Fibroblast of pulmonary artery (primary cell): ENCODE measurements around the gene STARD5.

ENCODE experiments used
- DNase-seq: peaks from one replicate; pipeline ENCODE4 v3.0.0-alpha.2; 2010; ENCODE audit warnings: low read depth
- H3K4me3 ChIP-seq: replicated peaks from 2 replicates; pipeline ENCODE4 v1.5.1; 2011; ENCODE audit warnings: low read depth, mild to moderate bottlenecking, control low read depth, low read length, moderate library complexity
- CTCF ChIP-seq: IDR thresholded peaks from 2 replicates; pipeline ENCODE4 v1.5.1; 2011; ENCODE audit warnings: mild to moderate bottlenecking, control low read depth, low read length, inconsistent platforms; ENCODE audit errors: missing control alignments

STARD5 gene

DNA sequence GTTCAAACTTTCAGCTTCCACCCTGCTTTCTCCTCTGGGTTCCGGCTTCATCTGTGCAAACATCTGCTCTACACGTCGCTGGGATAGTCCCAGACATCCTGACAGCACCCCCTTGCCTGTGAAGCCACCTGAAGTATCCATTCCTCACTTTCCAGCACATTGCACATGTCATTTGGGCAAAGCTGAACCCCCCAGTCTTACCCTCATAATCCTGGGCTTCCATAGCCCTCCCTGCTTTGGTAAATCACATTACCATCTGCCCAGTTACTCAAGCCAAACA, 42.5 kb downstream of the STARD5 start:
- no peak for TF ChIP-seq CTCF
- H3K4me3 ChIP-seq: no peak overlapping the region
- no peak for DNase-seq

GRCh38 chr15:81280696-81281455, 43.1 kb downstream of the STARD5 start:
- no peak for TF ChIP-seq CTCF
- H3K4me3 ChIP-seq: no peak overlapping the region
- no peak for DNase-seq

DNA sequence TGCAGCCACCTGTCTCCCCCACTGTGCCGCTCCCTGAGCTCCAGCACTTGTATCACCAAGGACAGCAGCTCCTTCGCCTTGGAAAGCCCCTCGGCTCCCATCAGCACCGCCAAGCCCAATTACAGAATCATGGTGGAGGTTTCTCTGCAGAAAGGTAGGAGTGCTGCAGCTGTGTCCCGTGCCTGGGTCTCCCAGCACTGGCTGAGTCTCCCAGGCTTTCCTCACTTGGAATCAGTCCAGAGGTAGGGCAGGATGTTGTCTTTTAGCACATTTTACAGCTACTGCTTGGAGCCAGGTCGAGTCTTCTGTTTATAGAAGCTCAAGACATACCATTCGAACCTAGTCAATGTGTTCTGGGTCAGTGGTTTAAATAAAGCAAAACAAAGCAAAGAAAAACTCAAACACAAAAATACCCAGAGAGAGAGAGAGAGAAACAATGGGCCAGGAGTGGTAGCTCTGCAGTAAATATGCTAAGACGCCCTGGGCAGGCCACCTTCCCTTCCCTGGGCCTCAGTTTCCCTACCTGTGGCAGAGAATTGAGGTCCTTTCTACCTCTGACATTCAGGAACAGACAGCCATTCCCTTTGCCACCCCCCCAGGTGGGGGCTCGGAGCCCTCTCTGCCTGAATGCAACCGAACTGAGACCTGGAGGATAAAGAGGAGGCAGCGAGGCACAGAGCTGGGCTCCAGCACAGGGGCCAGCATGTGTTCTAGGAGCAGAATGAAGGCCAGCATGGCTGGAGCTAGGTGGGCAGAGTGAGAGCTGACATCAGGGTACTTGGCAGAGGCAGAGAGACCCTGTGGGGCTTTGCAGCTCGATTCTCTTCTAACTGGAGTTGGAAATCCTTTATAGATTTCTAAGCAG, 44.1 kb downstream of the STARD5 start:
- H3K4me3 ChIP-seq: no peak overlapping the region
- DNase-seq: peak; percentile 22
- TF ChIP-seq CTCF: no peak

GRCh38 chr15:81278306-81279029, 45.5 kb downstream of the STARD5 start:
- H3K4me3 ChIP-seq: no peak overlapping the region
- TF ChIP-seq CTCF: no peak
- no peak for DNase-seq

DNA sequence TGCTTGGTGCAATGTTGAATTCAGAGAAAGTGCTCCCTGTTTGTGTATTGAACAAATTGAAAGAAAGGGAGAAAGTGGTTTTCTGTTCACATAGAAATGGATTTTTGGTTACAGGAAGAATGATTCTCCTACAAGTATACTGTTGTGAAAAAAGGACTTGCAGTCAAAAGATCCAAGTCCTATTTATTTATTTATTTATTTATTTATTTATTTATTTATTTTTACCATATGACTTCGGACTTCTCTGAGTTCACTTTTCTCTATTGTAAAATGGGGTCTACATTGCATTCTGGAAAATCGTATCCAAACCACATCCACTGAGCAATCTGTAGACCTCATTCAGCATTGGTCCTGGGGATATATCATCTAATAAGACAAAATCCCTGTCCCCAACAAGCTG, 46.1 kb downstream of the STARD5 start:
- no peak overlapping the region for H3K4me3 ChIP-seq
- TF ChIP-seq CTCF: no peak
- DNase-seq: no peak

- H3K4me3 ChIP-seq: no peak overlapping the region
- no peak for DNase-seq
- TF ChIP-seq CTCF: no peak
Observed at GRCh38 chr15:81276967-81277366, 47.0 kb downstream of the STARD5 start.
